Liver (tissue), 3 donors: Measurements from ENCODE around the gene B4GALT1.

Experiments
- ATF3 ChIP-seq: IDR thresholded peaks from 2 replicates; pipeline ENCODE4 v1.6.1; 2016; ENCODE audit warnings: antibody characterized with exemption
- CTCF ChIP-seq: fragments of 150-350 bp; IDR thresholded peaks from 2 replicates; pipeline ENCODE4 v1.5.1; 2017; ENCODE audit warnings: improper control_type of control experiment, low read depth, low read length; ENCODE audit not compliant: missing input control
- EGR1 ChIP-seq, 2 donors: IDR thresholded peaks; 2 replicates each; pipeline ENCODE4 v1.6.1; 2016 to 2018; ENCODE audit warnings: antibody characterized with exemption in 2 of 2, low read depth in 2 of 2
- HNF4A ChIP-seq, 2 donors: conservative IDR thresholded peaks; 2 replicates each; pipeline ENCODE4 v1.6.1; 2016; ENCODE audit warnings: antibody characterized with exemption in 2 of 2, mild to moderate bottlenecking in 2 of 2
- JUND ChIP-seq, 2 donors: IDR thresholded peaks; 2 replicates each; pipeline ENCODE4 v1.6.1; 2016; ENCODE audit warnings: antibody characterized with exemption in 2 of 2
- MAX ChIP-seq: IDR thresholded peaks from 2 replicates; pipeline ENCODE4 v1.6.1; 2016; ENCODE audit warnings: antibody characterized with exemption
- RAD21 ChIP-seq, 2 donors: IDR thresholded peaks; 2 replicates each; pipeline ENCODE4 v1.6.1; 2016; ENCODE audit warnings: antibody characterized with exemption in 2 of 2, mild to moderate bottlenecking in 2 of 2
- REST ChIP-seq: IDR thresholded peaks from 2 replicates; pipeline ENCODE4 v1.6.1; 2016; ENCODE audit warnings: antibody characterized with exemption, mild to moderate bottlenecking
- SP1 ChIP-seq: IDR thresholded peaks from 2 replicates; pipeline ENCODE4 v1.6.1; 2018; ENCODE audit warnings: antibody characterized with exemption, mild to moderate bottlenecking
- TAF1 ChIP-seq: conservative IDR thresholded peaks from 2 replicates; pipeline ENCODE4 v1.6.1; 2016; ENCODE audit warnings: antibody characterized with exemption, mild to moderate bottlenecking
- YY1 ChIP-seq: IDR thresholded peaks from 2 replicates; pipeline ENCODE4 v1.6.1; 2016; ENCODE audit warnings: antibody characterized with exemption, mild to moderate bottlenecking
- donor health status: healthy.
- donor health status: healthy.

- no peak for TF ChIP-seq CTCF
- TF ChIP-seq ATF3: no peak
- no peak for TF ChIP-seq REST
- TF ChIP-seq JUND (IDR thresholded peaks at IDR 0.05): no peak
- TF ChIP-seq TAF1: no peak
- no peak for TF ChIP-seq YY1
- no peak for TF ChIP-seq SP1
- TF ChIP-seq RAD21 (IDR thresholded peaks at IDR 0.05): no peak
- no peak for TF ChIP-seq MAX
- no peak for TF ChIP-seq HNF4A (conservative IDR thresholded peaks at IDR 0.05)
- no peak for TF ChIP-seq EGR1 (IDR thresholded peaks at IDR 0.05; ENCODE audit: low read depth in 2 of 2)
Observed at GRCh38 chr9:33185406-33185805, 18.3 kb upstream of the B4GALT1 start.
